Measurements from ENCODE around the gene MDM4. TPM values are rescaled to one million over a fixed set of nuclear protein-coding genes. Genes with fewer than 3 reads are reported as not detected.

MDM4 gene
- total and polyA plus RNA-seq, 2 donors (not counting 1 experiment from before 2014, with no cell fraction given) = 23.6 to 41.0 TPM

DNA sequence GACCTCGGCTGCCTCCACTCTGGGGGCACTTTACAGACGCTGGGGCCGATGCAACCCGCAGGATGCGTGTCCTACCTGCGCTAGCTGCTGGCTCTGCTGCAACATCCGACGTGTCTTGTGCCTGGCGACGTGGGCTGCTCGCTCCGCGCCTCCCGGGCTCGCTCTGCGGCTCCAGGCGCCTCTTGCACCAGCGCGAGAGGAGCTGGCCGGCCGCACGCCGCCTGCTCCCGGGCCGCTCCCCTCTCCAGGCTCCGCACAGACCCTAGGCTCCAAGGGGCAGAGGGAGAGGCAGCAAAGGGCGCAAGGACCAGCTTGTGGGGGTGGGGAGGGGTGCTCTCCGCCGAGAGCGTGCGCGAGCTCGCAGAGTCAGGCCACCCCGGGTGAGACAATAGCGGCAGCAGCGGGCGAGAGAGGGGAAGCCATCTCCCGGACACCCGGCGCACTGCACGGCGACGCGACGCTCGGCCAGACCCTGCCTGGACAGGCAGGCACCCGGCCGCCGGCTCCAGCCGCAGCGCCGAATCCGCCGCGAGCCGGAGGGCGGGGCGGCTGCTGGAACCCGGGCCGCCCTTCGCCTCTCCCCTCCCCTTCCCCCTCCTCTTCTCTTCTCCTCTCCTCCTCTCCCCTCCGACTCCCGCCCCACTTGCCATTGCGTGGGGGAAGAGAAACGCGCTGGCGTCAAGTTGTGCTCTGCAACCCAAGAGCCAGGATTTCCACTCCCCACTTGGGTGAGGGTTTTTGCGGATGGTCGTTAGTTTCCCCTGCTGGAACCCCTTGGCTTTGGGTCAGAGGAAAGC is 21.7 kb upstream of the MDM4 start, which contains the start of gene PIK3C2B:
TSS of gene PIK3C2B (minus strand) at position 525 of the 797 bp plus-strand sequence. CDS start 25,003 bp downstream, outside the sequence.
- Histone ChIP-seq H3K4me3 (replicated peaks in 1 of 4; ENCODE audit: control extremely low read depth in 1 of 4, insufficient read depth in 1 of 4, low read depth in 3 of 4, low read length in 4 of 4) (peak within 1 kb of the TSS; percentile 78 to 82 (median 79)), H3K36me3 (ENCODE audit: control insufficient read depth, insufficient read depth, low read length) (no peaks in the 10 kb centered on the region), H3K27me3 (ENCODE audit: control insufficient read depth, insufficient read depth, low read length) (peaks cover 40% of the 10 kb centered on the region), H3K27ac (ENCODE audit: insufficient read depth, low read length) (peak within 1 kb of the TSS; percentile 38), H4K20me1 (ENCODE audit: control insufficient read depth, extremely low read depth, insufficient read depth, low read length) (no peaks in the 10 kb centered on the region), H3K4me2 (ENCODE audit: extremely low read depth, insufficient read depth, low read length) (peak within 1 kb of the TSS; percentile 93), H3K4me1 (ENCODE audit: control insufficient read depth, extremely low read depth, insufficient read depth, low read length) (peaks cover 3% of the 10 kb centered on the region), H3K9ac (ENCODE audit: insufficient read depth, low read length) (peak within 1 kb of the TSS; percentile 46), H2AFZ (ENCODE audit: low read length) (peak within 1 kb of the TSS; percentile 95), H3K9me3 (ENCODE audit: control insufficient read depth, insufficient read depth, low read depth, low read length) (no peaks in the 10 kb centered on the region), H3K79me2 (ENCODE audit: control insufficient read depth, insufficient read depth, low read length) (no peaks in the 10 kb centered on the region)
- TF ChIP-seq EZH2 (IDR thresholded peaks at IDR 0.05; ENCODE audit: low read length, missing control alignments) (no peak), CTCF (conservative IDR thresholded peaks at IDR 0.05 in 1 of 2, IDR thresholded peaks at IDR 0.05 in 1 of 2; ENCODE audit: low read depth in 1 of 2, low read length in 2 of 2) (peak; percentile 18 to 23)
- peak; percentile 69 to 78 for DNase-seq (ENCODE audit: low read depth in 2 of 2)

DNA sequence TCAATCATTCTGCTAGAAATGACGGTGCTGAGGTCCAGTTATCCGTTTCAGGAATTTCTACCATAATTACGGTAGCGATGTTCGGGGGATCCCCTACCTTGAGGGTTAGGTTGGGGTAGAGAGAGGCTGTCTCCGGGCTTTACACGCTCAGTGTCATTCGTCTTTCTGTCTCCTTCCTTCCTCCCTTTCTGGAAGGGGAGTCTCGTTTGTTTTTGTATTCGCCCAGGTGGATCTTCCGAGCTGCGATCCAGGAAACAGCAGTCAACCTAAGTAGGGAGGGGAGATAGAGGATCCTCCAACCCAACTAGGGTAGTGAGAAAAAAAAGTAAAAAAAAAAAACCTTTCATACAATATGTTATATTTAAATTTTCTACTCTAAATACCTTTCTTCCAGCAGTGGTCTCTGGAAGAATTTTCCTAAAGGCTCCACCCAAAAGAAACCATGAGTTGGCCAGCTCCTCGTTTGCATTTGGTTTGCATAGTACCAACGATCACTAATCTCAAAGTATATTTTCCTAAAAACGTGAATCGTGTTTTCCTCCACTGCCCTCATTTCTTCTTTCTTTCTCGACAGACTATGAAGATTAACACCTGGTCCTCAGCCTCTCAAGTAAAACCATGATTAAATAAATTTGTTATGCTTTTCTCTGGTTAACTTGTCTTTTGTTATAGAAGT is 21.0 kb upstream of the MDM4 start:
- H3K4me2 ChIP-seq (ENCODE audit: extremely low read depth, insufficient read depth, low read length) = peak overlapping the region; percentile 93
- H3K9me3 ChIP-seq (ENCODE audit: control insufficient read depth, insufficient read depth, low read depth, low read length) = no peaks in the 10 kb centered on the region
- H3K79me2 ChIP-seq (ENCODE audit: control insufficient read depth, insufficient read depth, low read length) = no peaks in the 10 kb centered on the region
- H3K4me1 ChIP-seq (ENCODE audit: control insufficient read depth, extremely low read depth, insufficient read depth, low read length) = peaks cover 3% of the 10 kb centered on the region
- DNase-seq (ENCODE audit: low read depth in 2 of 2) = no peak
- H2AFZ ChIP-seq (ENCODE audit: low read length) = peak overlapping the region; percentile 57
- no peaks in the 10 kb centered on the region for H4K20me1 ChIP-seq (ENCODE audit: control insufficient read depth, extremely low read depth, insufficient read depth, low read length)
- H3K4me3 ChIP-seq (replicated peaks in 1 of 4; ENCODE audit: control extremely low read depth in 1 of 4, insufficient read depth in 1 of 4, low read depth in 3 of 4, low read length in 4 of 4) = peak overlapping the region; percentile 78 to 79 (median 78)
- no peak overlapping the region for H3K9ac ChIP-seq (ENCODE audit: insufficient read depth, low read length)
- H3K36me3 ChIP-seq (ENCODE audit: control insufficient read depth, insufficient read depth, low read length) = no peaks in the 10 kb centered on the region
- H3K27me3 ChIP-seq (ENCODE audit: control insufficient read depth, insufficient read depth, low read length) = peaks cover 34% of the 10 kb centered on the region
- no peak overlapping the region for H3K27ac ChIP-seq (ENCODE audit: insufficient read depth, low read length)
- no peak for TF ChIP-seq EZH2 (IDR thresholded peaks at IDR 0.05; ENCODE audit: low read length, missing control alignments)
- no peak for TF ChIP-seq CTCF (conservative IDR thresholded peaks at IDR 0.05 in 1 of 2, IDR thresholded peaks at IDR 0.05 in 1 of 2; ENCODE audit: low read depth in 1 of 2, low read length in 2 of 2)

DNA sequence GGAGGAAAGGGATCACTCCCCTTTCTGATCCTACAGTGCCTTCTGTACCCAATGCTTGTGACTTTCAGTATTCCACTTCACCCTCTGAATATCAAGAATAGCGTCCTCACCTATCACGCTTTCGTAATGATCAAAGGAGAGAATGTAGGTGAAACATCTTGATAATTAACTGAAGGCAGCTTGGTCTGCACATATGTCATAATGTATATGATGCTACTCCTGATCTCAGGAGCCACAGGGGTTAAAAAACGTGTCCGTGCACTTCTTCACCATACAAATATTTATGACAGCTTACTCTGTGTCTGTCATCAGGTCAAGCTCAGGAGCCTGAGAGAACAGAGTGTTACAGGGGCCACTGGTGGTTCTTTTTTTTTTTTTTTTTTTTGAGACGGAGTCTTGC is 20.4 kb upstream of the MDM4 start:
- no peaks in the 10 kb centered on the region for H3K9me3 ChIP-seq (ENCODE audit: control insufficient read depth, insufficient read depth, low read depth, low read length)
- no peaks in the 10 kb centered on the region for H4K20me1 ChIP-seq (ENCODE audit: control insufficient read depth, extremely low read depth, insufficient read depth, low read length)
- peaks cover 32% of the 10 kb centered on the region for H3K27me3 ChIP-seq (ENCODE audit: control insufficient read depth, insufficient read depth, low read length)
- H3K9ac ChIP-seq (ENCODE audit: insufficient read depth, low read length) = no peak overlapping the region
- DNase-seq (ENCODE audit: low read depth in 2 of 2) = no peak
- no peak overlapping the region for H3K4me2 ChIP-seq (ENCODE audit: extremely low read depth, insufficient read depth, low read length)
- H3K4me1 ChIP-seq (ENCODE audit: control insufficient read depth, extremely low read depth, insufficient read depth, low read length) = peaks cover 3% of the 10 kb centered on the region
- H3K4me3 ChIP-seq (replicated peaks in 1 of 4; ENCODE audit: control extremely low read depth in 1 of 4, insufficient read depth in 1 of 4, low read depth in 3 of 4, low read length in 4 of 4) = no peak overlapping the region
- H2AFZ ChIP-seq (ENCODE audit: low read length) = no peak overlapping the region
- H3K79me2 ChIP-seq (ENCODE audit: control insufficient read depth, insufficient read depth, low read length) = no peaks in the 10 kb centered on the region
- H3K27ac ChIP-seq (ENCODE audit: insufficient read depth, low read length) = no peak overlapping the region
- no peak for TF ChIP-seq CTCF (conservative IDR thresholded peaks at IDR 0.05 in 1 of 2, IDR thresholded peaks at IDR 0.05 in 1 of 2; ENCODE audit: low read depth in 1 of 2, low read length in 2 of 2)
- no peak for TF ChIP-seq EZH2 (IDR thresholded peaks at IDR 0.05; ENCODE audit: low read length, missing control alignments)
- no peaks in the 10 kb centered on the region for H3K36me3 ChIP-seq (ENCODE audit: control insufficient read depth, insufficient read depth, low read length)

All from fibroblast of lung (primary cell).